ENCODE data around the gene HDAC6.
"Not testable (repeated sequence)": the region's sequence is repeated elsewhere in the genome, so short reads cannot be mapped to it uniquely, and the experiment has no call there.

Gene HDAC6

DNA sequence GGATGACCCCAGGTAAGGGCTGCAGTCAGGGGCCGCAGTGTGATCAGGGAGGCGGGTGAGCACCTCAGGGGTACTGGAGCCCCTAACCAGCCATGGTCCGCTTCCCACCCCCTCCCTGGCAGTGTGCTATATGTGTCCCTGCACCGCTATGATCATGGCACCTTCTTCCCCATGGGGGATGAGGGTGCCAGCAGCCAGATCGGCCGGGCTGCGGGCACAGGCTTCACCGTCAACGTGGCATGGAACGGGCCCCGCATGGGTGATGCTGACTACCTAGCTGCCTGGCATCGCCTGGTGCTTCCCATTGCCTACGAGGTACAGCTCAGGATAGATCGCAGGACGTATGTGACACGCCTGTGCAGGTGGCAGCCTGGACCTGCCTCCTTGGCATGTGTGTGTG is 16.2 kb downstream of the HDAC6 start:
- in situ Hi-C loops (cut with MboI; ENCODE audit: low pct_unique_long_range_greater_than_20kb, low sequenced_read_pairs), result no loop called here
- no peak for DNase-seq

DNA sequence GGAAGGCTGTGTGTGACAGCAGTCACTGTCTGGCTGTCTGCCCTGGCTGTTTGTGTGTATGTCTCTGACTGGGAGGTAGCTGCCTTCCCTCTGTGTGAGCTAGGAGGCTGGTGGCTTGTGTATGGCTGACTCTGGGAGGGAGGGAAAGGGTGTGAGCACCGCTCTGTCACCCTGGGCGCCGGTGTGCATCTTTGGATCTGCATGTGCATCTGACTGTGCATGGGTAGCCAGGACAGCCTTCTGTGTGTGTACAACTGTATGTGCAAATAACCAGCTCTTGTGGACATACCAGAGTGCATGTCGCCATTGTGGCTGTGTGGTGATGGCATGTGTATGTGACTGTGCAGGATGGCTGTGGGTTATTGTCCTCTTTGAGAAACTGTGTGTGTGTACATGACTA is 17.0 kb downstream of the HDAC6 start:
- no peak for DNase-seq
- in situ Hi-C loops (cut with MboI; ENCODE audit: low pct_unique_long_range_greater_than_20kb, low sequenced_read_pairs), result no loop called here

DNA sequence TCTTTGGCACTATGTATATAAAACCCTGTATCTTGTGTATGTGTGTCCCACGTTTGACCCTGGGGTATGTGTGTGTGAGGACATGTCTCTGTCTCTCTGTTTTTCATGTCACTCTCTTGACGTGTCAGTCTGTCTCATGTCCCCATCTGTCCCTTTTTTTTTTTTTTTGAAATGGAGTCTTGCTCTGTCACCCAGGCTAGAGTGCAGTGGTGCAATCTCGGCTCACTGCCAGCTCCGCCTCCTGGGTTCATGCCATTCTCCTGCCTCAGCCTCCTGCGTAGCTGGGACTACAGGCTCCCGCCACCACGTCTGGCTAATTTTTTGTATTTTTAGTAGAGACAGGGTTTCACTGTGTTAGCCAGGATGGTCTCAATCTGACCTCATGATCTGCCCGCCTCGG is 17.5 kb downstream of the HDAC6 start:
- in situ Hi-C loops (cut with MboI; ENCODE audit: low pct_unique_long_range_greater_than_20kb, low sequenced_read_pairs); DNase-seq: not testable (repeated sequence)

DNA sequence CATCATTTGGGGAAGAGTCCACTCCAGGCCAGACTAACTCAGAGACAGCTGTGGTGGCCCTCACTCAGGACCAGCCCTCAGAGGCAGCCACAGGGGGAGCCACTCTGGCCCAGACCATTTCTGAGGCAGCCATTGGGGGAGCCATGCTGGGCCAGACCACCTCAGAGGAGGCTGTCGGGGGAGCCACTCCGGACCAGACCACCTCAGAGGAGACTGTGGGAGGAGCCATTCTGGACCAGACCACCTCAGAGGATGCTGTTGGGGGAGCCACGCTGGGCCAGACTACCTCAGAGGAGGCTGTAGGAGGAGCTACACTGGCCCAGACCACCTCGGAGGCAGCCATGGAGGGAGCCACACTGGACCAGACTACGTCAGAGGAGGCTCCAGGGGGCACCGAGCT is 21.2 kb downstream of the HDAC6 start:
- in situ Hi-C loops (cut with MboI; ENCODE audit: low pct_unique_long_range_greater_than_20kb, low sequenced_read_pairs), result no loop called here
- no peak for DNase-seq

DNA sequence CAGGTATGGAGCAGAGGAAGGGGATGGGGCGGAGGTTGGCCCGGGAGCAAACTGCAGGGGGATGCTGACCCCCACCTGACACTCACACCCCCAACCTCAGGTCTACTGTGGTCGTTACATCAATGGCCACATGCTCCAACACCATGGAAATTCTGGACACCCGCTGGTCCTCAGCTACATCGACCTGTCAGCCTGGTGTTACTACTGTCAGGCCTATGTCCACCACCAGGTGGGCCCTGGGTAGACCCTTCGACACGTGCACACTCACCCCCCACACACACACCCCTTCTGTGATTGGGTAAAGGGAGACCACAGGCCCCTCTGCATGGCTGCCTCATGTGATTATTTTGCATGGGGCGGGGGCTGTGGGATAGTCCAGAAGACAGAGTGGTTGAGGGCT is 22.2 kb downstream of the HDAC6 start:
- in situ Hi-C loops (cut with MboI; ENCODE audit: low pct_unique_long_range_greater_than_20kb, low sequenced_read_pairs), result no loop called here
- no peak for DNase-seq

DNA sequence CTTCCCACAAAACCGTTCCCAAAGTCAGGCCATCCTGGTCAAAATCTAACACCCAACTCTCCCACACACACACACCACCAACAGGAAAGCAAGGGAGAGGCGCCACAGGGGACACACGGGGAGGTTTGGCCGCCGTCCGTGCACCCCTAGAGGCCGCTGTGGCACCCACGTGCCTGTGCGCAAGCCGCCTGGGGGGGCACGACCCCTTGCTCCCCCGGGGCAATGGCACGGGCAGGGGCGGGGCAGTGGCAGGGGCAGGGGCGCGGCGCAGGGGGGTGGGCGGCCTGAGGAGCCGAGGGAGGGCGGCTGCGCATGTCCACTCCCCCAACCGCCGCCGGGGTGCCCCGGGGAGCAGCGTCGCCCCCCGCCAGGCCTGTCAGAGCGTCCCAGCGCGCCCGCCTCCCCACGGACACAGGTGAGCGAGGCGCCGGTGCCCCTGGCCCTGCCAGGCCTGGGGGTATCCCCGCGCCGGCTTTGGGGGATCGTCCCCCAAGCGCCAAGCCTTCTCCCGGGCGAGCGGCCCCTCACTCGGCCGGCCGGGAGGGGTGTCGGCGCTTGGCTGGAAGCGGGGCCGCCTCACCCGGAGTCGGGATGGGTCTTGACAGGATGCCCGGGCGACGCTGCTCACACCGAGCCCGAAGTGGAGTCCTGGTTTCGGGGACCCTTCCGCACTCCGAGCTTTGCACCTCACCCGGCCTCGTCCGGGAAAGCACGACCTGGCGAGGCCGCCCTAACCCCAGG is 24.4 kb downstream of the HDAC6 start, which contains the start of gene ERAS:
Gene ERAS (plus strand): TSS at position 379 of the 741 bp plus-strand sequence. CDS start 2,611 bp downstream, outside the sequence.
- no peak for DNase-seq
- in situ Hi-C loops (cut with MboI; ENCODE audit: low pct_unique_long_range_greater_than_20kb, low sequenced_read_pairs), result no loop called here

DNA sequence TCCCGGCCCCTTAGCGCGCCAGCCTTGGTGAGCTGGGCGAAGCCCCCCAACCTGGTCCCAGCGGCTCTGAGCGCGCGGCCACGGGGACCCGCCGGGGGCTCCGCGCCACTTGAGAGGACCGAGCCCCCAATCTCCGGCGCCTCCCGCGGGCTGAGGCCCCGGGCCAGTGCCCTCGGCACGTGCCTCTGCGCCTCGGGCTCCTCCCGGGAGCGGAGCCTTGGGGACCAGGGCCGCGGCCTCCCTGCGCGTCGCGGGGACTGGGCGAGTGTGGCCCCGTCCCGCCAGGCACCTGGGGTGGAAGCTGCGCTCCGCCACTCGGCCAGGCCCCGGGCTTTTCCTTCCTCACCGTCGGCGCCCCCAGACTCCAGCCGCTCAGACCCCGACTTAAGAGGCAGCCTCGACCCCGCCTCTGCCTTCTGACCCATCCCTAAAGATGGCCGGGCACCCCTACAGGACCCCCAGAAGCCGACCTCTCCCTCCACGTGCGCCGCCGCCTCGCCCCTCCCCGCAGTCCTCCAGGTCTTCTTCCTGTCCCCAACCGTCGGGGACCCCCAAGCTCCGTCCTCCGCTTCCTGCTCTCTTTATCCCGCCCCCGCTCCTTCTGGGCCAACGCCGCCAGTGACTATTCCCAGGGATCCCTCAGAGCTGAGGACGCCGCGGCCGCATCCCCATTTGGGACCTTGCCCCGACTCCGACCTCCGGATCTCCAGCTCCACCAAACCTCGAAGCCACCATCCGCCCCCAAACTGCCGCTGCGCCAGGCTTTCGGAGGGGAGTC is 25.2 kb downstream of the HDAC6 start:
- no peak for DNase-seq
- in situ Hi-C loops (cut with MboI; ENCODE audit: low pct_unique_long_range_greater_than_20kb, low sequenced_read_pairs), result no loop called here

DNA sequence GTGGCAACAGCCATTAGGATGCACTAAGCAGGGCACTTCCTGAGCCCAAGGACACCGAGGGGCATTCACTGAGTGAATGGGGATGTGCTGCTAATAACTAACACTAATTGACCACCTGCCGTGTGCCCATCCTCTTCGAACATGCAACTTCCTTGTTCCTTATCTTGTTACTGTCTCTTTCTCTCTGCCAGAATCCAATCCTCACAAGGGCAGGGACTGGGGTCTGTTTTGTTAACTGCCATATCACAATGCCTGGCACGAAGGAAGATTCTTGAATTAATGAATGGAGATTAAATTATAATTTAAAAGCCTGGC is 25.7 kb downstream of the HDAC6 start:
- in situ Hi-C loops (cut with MboI; ENCODE audit: low pct_unique_long_range_greater_than_20kb, low sequenced_read_pairs), result no loop called here
- DNase-seq, result no peak

DNA sequence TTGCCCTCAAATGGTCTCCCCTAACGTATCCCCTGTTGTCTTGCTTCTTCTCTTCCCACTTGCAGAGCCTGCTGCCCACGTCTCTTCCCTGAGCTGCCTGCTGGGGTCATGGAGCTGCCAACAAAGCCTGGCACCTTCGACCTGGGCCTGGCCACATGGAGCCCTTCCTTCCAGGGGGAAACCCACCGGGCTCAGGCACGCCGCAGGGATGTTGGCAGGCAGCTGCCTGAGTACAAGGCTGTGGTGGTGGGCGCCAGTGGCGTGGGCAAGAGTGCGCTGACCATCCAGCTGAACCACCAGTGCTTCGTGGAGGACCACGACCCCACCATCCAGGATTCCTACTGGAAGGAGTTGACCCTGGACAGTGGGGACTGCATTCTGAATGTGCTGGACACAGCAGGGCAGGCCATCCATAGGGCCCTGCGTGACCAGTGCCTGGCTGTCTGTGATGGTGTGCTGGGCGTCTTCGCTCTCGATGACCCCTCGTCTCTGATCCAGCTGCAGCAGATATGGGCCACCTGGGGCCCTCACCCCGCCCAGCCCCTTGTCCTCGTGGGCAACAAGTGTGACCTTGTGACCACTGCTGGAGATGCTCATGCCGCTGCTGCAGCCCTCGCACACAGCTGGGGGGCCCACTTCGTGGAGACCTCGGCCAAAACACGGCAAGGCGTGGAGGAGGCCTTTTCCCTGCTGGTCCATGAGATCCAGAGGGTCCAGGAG is 27.3 kb downstream of the HDAC6 start:
- DNase-seq, result no peak
- in situ Hi-C loops (cut with MboI; ENCODE audit: low pct_unique_long_range_greater_than_20kb, low sequenced_read_pairs), result no loop called here

DNA sequence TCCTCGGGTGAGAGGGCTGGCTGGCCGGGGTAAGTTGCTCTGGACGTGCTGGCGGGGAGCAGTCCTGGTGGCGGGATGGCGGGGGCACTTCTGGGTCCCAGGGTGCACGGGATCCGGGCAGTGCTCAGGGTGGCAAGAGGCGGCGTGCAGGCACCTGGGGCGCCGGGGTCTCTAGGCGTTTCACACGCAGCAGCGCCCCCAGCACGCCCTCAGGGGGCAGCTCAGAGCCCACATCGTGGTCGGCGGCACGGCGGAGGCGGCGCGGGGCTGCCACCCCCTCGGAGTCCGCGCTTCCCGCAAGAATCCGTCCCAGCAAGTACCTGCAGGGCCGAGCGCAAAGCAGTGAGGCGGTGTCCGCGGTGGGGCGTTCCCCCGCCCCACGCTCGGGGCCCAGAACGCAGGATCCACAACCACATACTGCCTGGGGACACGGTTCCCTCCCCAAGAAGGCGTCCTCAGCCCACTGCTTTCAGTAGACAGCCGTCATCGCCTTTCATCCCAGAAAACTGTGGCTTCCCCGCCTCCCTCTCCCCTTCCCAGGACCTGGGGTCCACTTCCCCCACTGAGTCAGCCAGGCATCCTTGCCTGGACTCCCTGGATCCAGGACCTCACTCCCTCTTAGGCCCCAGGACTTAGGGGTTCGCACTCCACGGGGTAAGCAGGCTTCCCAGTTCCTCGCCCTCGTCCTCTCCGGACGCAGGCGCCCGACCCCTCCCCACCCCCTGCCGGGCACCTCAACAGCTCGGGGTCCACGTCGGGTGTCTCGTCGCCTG is 29.5 kb downstream of the HDAC6 start:
- in situ Hi-C loops (cut with MboI; ENCODE audit: low pct_unique_long_range_greater_than_20kb, low sequenced_read_pairs), result no loop called here
- no peak for DNase-seq

DNA sequence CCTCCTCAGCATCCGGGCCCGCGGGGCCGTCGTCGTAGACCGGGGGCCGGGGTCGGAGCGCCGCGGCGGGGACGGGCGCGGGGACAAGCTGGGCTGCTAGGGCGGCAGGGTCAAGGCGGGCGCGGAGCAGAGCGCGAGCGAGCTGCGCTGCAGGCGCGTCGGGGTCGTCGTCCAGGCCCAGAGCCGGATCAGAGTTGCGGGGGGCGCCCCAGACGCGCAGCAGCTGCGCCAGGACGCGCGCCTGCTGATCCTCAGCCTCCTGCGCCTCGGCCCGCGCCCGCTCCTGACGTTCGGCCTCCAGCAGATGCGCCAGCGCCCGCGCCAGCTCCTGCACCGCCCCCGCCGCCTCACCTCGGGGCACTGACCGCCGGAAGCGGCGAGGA is 30.0 kb downstream of the HDAC6 start:
- no peak for DNase-seq

DNA sequence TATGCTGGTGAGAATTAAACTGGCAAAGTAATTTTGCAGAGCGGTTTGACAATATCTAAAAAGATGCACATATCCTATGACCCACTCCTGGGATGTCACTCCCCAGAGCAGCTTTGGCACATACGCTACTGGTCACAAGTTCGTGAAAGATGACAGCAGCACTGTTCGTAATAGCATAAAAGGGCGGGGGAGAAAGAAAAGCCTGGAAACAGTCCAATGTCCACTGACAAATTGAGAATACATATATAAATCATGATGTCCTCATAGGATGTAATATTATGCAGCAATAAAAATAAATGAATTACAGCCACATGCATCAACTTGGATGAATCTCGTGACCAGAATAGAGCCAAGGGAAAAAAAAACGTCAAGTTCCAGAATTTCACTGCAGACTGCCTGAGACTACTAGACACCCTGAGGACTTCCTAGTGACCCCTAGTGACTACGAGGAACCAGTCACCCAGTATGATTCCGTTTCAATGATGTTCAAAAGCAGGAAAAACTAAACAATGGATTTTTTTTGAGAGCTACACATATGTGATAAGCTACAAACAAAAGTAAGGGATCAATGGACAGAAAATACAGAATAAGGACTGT is 31.8 kb downstream of the HDAC6 start:
- DNase-seq, result peak; percentile 16
- in situ Hi-C loops (cut with MboI; ENCODE audit: low pct_unique_long_range_greater_than_20kb, low sequenced_read_pairs), result no loop called here

More for the DNA sequence above, 30.0 kb downstream of the HDAC6 start:
- in situ Hi-C loops (cut with MboI; ENCODE audit: low pct_unique_long_range_greater_than_20kb, low sequenced_read_pairs), result no loop called here

DNA sequence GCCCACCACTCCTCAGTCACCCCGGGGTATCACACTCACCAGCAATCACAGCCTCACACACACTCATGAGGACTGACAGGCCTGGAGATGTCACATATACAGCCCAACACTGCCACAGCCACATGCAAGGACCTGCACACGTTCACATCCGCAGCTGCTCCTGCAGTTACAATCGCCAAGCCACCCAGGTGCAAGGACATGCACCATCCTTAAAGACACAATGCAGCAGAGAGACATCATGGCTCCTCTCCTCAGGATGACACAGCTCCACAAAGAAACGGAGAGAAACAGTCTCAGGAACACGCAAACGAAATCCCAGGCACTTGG is 32.5 kb downstream of the HDAC6 start:
- in situ Hi-C loops (cut with MboI; ENCODE audit: low pct_unique_long_range_greater_than_20kb, low sequenced_read_pairs), result no loop called here
- no peak for DNase-seq

DNA sequence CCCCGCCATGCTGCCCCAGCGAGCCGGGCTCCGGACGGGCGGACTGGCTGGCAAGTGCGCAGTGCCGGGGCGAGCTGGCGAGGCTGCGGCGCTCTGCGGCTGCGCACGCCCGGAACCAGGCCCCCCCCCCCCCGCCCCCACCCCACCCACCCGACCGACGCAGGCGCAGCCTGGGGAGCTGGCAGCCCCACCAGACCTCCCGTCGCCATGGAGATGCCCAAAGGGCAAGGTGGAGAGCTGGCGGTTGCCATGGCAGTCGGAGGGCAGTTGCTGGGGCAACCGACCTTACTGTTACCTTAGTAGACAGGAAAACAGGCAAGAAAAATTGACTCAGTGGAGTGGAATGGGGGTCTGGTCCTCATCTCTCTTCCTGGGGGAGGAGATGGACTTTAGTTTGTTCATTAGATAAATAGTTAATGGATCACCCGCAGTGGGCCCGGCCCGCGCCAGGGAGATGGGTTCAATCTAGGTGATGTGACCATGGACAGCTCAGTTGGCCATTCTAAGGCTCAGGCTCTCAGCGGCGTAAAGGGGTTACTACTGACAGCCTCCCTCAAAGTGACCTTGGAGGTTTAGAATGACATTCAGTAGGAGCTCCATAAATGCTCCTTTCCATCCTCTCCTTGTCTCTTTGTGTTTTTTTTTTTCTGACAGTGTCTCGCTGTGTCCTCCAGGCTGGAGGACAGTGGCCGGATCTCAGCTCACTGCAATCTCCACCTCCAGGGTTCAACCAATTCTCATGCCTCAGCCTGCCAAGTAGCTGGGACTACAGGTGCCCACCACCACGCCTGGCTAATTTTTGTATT is 33.9 kb downstream of the HDAC6 start, which contains the start of gene PCSK1N:
Gene PCSK1N (minus strand): TSS at position 87 of the 806 bp plus-strand sequence. CDS start 78 bp downstream, at position 9.
- in situ Hi-C loops (cut with MboI; ENCODE audit: low pct_unique_long_range_greater_than_20kb, low sequenced_read_pairs), result no loop called here
- no peak for DNase-seq

DNA sequence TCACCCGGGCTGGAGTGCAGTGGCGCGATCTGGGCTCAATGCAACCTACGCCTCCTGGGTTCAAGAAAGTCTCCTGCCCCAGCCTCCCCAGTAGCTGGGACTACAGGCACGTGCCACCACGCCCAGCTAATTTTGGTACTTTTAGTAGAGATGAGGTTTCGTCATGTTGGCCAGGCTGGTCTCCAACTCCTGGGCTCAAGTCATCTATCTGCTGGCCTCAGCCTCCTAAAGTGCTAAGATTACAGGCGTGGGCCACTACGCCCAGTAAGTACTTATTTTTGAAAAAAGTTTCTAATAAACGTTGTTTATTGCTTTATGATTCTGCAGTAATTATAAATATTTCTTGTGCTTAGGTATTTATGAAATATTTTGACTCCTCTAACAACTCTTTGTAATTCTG is 37.8 kb downstream of the HDAC6 start:
- DNase-seq, result no peak
- in situ Hi-C loops (cut with MboI; ENCODE audit: low pct_unique_long_range_greater_than_20kb, low sequenced_read_pairs), result no loop called here

DNA sequence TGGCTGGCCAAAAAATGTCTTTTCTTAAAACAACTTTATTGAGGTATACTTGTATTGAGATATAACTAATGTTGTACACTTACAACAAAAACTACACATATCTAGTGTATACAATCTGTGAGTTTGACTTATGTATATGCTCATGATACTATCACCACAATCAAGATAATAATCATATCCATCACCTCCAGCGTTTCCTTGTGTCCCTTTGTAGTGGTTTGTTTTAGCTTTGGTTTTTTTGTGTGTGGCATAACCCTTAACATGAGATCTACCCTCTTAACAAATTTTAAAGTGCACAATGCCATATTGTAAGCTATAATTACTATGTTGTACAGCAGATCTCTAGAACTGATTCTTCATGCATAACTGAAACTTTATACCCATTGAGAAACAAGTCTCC is 47.0 kb downstream of the HDAC6 start:
- in situ Hi-C loops (cut with MboI; ENCODE audit: low pct_unique_long_range_greater_than_20kb, low sequenced_read_pairs), result no loop called here
- DNase-seq, result no peak

DNA sequence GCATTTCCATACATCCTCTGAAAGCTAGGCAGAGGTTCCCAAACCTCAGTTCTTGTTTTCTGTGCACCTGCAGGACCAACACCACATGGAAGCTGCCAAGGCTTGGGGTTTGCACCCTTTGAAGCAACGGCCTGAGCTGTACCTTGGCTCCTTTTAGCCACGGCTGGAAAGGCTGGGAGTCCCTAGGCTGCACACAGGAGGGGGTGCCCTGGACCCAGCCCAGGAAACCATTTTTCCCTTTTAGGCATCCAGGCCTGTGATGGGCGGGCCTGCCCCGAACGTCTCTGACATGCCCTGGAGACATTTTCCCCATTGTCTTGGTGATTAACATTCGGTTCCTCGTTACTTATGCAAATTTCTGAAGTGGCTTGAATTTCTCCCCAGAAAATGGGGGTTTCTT is 51.0 kb downstream of the HDAC6 start:
- in situ Hi-C loops (cut with MboI; ENCODE audit: low pct_unique_long_range_greater_than_20kb, low sequenced_read_pairs), result no loop called here
- no peak for DNase-seq

DNA sequence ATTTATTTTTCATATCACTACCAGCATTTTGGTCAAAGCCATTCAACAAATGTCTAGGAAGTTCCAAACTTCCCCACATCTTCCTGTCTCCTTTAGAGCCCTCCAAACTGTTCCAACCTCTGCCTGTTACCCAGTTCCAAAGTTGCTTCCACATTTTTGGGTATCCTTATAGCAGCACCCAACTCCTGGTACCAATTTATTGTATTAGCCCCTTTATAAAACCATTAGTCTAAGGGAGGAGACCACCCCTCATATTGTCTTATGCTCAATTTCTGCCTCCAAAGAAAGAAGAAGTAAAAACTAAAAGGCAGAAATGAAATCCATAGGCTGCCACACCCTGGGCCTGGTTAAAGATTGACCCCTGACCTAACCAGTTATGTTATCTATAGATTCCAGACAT is 51.6 kb downstream of the HDAC6 start:
- DNase-seq; in situ Hi-C loops (cut with MboI; ENCODE audit: low pct_unique_long_range_greater_than_20kb, low sequenced_read_pairs): not testable (repeated sequence)

Data from KBM-7 (cell line).